Coronary artery (tissue), 2 donors: ENCODE data around the gene PRF1.

Experiments used
- DNase-seq: peaks from one replicate; pipeline ENCODE4 v3.0.0-alpha.2; 2017; ENCODE audit warnings: low spot score
- H3K27ac ChIP-seq, 2 donors: fragments of 200-600 bp; sonication (generic); one replicate each; pipeline ENCODE4 v1.5.1; 2016 to 2019
- H3K4me3 ChIP-seq: fragments of 200-600 bp; sonication (generic); 2 replicates; pipeline ENCODE4 v1.5.1; 2016; ENCODE audit warnings: mild to moderate bottlenecking, moderate library complexity
- CTCF ChIP-seq: fragments of 200-600 bp; sonication (generic); IDR thresholded peaks from one replicate; pipeline ENCODE4 v1.5.1; 2019; ENCODE audit warnings: antibody characterized with exemption

PRF1 gene

GRCh38 chr10:70571236-70571635 lies 31.3 kb downstream of the PRF1 start:
- no peak for DNase-seq
- no peak for TF ChIP-seq CTCF
- H3K27ac ChIP-seq: no peak overlapping the region
- no peak overlapping the region for H3K4me3 ChIP-seq

GRCh38 chr10:70568781-70569495 lies 33.6 kb downstream of the PRF1 start:
- Histone ChIP-seq H3K27ac (no peak overlapping the region), H3K4me3 (no peak overlapping the region)
- DNase-seq: no peak
- no peak for TF ChIP-seq CTCF

- no peak for TF ChIP-seq CTCF
- DNase-seq: no peak
- Histone ChIP-seq H3K27ac (no peak overlapping the region), H3K4me3 (no peak overlapping the region)
Observed at GRCh38 chr10:70568113-70568512, 34.4 kb downstream of the PRF1 start.

- DNase-seq: no peak
- no peak for TF ChIP-seq CTCF
- H3K27ac ChIP-seq: no peak overlapping the region
- no peak overlapping the region for H3K4me3 ChIP-seq
Observed at GRCh38 chr10:70567603-70568002, 34.9 kb downstream of the PRF1 start.

GRCh38 chr10:70566515-70567290 lies 35.8 kb downstream of the PRF1 start:
- TF ChIP-seq CTCF: no peak
- no peak overlapping the region for H3K4me3 ChIP-seq
- no peak overlapping the region for H3K27ac ChIP-seq
- no peak for DNase-seq

- DNase-seq: no peak
- no peak for TF ChIP-seq CTCF
- no peak overlapping the region for H3K4me3 ChIP-seq
Observed at GRCh38 chr10:70565556-70566514, 36.7 kb downstream of the PRF1 start.

More at GRCh38 chr10:70565556-70566514, 36.7 kb downstream of the PRF1 start:
- no peak overlapping the region for H3K27ac ChIP-seq
